HepG2 (cell line): Measurements from ENCODE around the gene ZNF189. TPM values are rescaled to one million over a fixed set of nuclear protein-coding genes. Genes with fewer than 3 reads are reported as not detected.
A peak's percentile ranks its signal among the peaks of the same experiment; 100 is the strongest.

Source experiments
- AGO1 ChIP-seq: fragments of 200-400 bp; formaldehyde crosslinking; IDR thresholded peaks from 2 replicates; pipeline ENCODE4 v1.6.1; 2017; ENCODE audit warnings: mild to moderate bottlenecking, low read depth, low read length, moderate library complexity; ENCODE audit not compliant: poor library complexity, severe bottlenecking
- EHMT2 ChIP-seq: fragments of 200-600 bp; sonication (generic); IDR thresholded peaks from 2 replicates; pipeline ENCODE4 v1.7.0; 2017; ENCODE audit warnings: antibody characterized with exemption, low read depth, low read length, borderline replicate concordance
- GFI1 ChIP-seq: sonication (generic); formaldehyde crosslinking; IDR thresholded peaks from 2 replicates; pipeline ENCODE4 v1.5.0; 2020; ENCODE audit warnings: missing genetic modification reagents, mild to moderate bottlenecking, borderline replicate concordance
- HHEX ChIP-seq: IDR thresholded peaks from 2 replicates; pipeline ENCODE4 v1.6.1; 2016; ENCODE audit warnings: control low read depth
- MED13 ChIP-seq: sonication (generic); formaldehyde crosslinking; IDR thresholded peaks from 2 replicates; pipeline ENCODE4 v1.5.0; 2020; ENCODE audit warnings: missing genetic modification reagents
- MIXL1 ChIP-seq: IDR thresholded peaks from 2 replicates; pipeline ENCODE4 v1.6.1; 2016
- RAD21 ChIP-seq: fragments of 450-650 bp; formaldehyde crosslinking; IDR thresholded peaks from 2 replicates; pipeline ENCODE4 v1.5.0; 2020; ENCODE audit warnings: mild to moderate bottlenecking
- RFX5 ChIP-seq: IDR thresholded peaks from 2 replicates; pipeline ENCODE4 v1.6.1; 2011; ENCODE audit warnings: low read depth, low read length, improper control_type of control experiment
- SOX6 ChIP-seq, 2 experiments: fragments of 450-650 bp in 1 of 2; sonication (generic) in 1 of 2; formaldehyde crosslinking in 1 of 2; IDR thresholded peaks; 2 replicates each; pipeline versions ENCODE4 v1.4.0 to v1.6.1; 2017 to 2020; ENCODE audit warnings: antibody characterized with exemption in 1 of 2, mild to moderate bottlenecking in 1 of 2, missing genetic modification reagents in 1 of 2
- ZMYM3 ChIP-seq: sonication (generic); formaldehyde crosslinking; IDR thresholded peaks from 2 replicates; pipeline ENCODE4 v1.5.1; 2020; ENCODE audit warnings: mild to moderate bottlenecking, missing genetic modification reagents
- ZNF225 ChIP-seq: sonication (generic); formaldehyde crosslinking; IDR thresholded peaks from 2 replicates; pipeline ENCODE4 v1.4.0; 2020; ENCODE audit warnings: mild to moderate bottlenecking, missing genetic modification reagents
- ZNF280D ChIP-seq: sonication (generic); formaldehyde crosslinking; IDR thresholded peaks from 2 replicates; pipeline ENCODE4 v1.5.1; 2020; ENCODE audit warnings: mild to moderate bottlenecking, missing genetic modification reagents
- ZNF282 ChIP-seq: fragments of 450-650 bp; IDR thresholded peaks from 2 replicates; pipeline ENCODE4 v1.6.1; 2018; ENCODE audit not compliant: partially characterized antibody
- ZNF367 ChIP-seq: sonication (generic); formaldehyde crosslinking; IDR thresholded peaks from 2 replicates; pipeline ENCODE4 v1.4.0; 2020; ENCODE audit warnings: missing genetic modification reagents, borderline replicate concordance
- ZNF44 ChIP-seq: sonication (generic); formaldehyde crosslinking; IDR thresholded peaks from 2 replicates; pipeline ENCODE4 v1.5.1; 2020; ENCODE audit warnings: mild to moderate bottlenecking, missing genetic modification reagents
- ZNF451 ChIP-seq: sonication (generic); formaldehyde crosslinking; IDR thresholded peaks from 2 replicates; pipeline ENCODE4 v1.5.0; 2020; ENCODE audit warnings: mild to moderate bottlenecking, missing genetic modification reagents
- ZNF674 ChIP-seq: sonication (generic); formaldehyde crosslinking; IDR thresholded peaks from 2 replicates; pipeline ENCODE4 v1.5.0; 2020; ENCODE audit warnings: low read depth, mild to moderate bottlenecking, missing genetic modification reagents
- polyA plus RNA-seq, 8 experiments: library from polyadenylated mRNA; depleted of rRNA in 3 of 8; stranded (reverse) in 7 of 8; unstranded in 1 of 8; fragments of >200 nt; fragmentation: Illumina TruSeq in 4 of 8; extraction: Trizol in 4 of 8; gene quantifications; 2 replicates each; pipeline versions ENCODE4 v1.2.1 to v1.2.3, GENCODE V29; 2011 to 2016; ENCODE audit warnings: low read depth in 4 of 8, missing spikeins in 1 of 8, mixed read lengths in 1 of 8; ENCODE audit not compliant: insufficient read depth in 1 of 8
- total RNA-seq, 5 experiments: library from RNA; depleted of rRNA; stranded (reverse); fragments of >200 nt; fragmentation: Illumina TruSeq; extraction: Trizol; gene quantifications; 2 replicates each; pipeline ENCODE4 v1.2.3, GENCODE V29; 2016; ENCODE audit warnings: low read depth in 1 of 5
- TF ChIP-seq, protein P1 (sequence below): sonication (generic); formaldehyde crosslinking; conservative IDR thresholded peaks from 2 replicates; pipeline ENCODE4 v1.4.0; 2020; ENCODE audit warnings: missing genetic modification reagents
- TF ChIP-seq, protein P2 (sequence below): sonication (generic); formaldehyde crosslinking; IDR thresholded peaks from 2 replicates; pipeline ENCODE4 v1.8.1; 2022; ENCODE audit warnings: mild to moderate bottlenecking, missing genetic modification reagents
- TF ChIP-seq, protein P3 (sequence below): IDR thresholded peaks from 2 replicates; pipeline ENCODE4 v1.6.1; 2012; ENCODE audit warnings: low read depth, low read length, improper control_type of control experiment
- TF ChIP-seq, protein P4 (sequence below): sonication (generic); formaldehyde crosslinking; IDR thresholded peaks from 2 replicates; pipeline ENCODE4 v1.8.1; 2022; ENCODE audit warnings: low read depth, mild to moderate bottlenecking, missing genetic modification reagents

ZNF189 gene
- total and polyA plus RNA-seq, 2 of the 13 experiments (the other 11 are each of a cell fraction or from before 2014, with no cell fraction given): 8.4 to 50.0 TPM

- TF ChIP-seq, protein P1, sequence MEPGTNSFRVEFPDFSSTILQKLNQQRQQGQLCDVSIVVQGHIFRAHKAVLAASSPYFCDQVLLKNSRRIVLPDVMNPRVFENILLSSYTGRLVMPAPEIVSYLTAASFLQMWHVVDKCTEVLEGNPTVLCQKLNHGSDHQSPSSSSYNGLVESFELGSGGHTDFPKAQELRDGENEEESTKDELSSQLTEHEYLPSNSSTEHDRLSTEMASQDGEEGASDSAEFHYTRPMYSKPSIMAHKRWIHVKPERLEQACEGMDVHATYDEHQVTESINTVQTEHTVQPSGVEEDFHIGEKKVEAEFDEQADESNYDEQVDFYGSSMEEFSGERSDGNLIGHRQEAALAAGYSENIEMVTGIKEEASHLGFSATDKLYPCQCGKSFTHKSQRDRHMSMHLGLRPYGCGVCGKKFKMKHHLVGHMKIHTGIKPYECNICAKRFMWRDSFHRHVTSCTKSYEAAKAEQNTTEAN: peak; percentile 57; the same call in 1 of the 2 replicates
- TF ChIP-seq ZNF225 (no peak), MED13 (0 out of 2 replicates have a peak, but pooled peaks have one; percentile 66), ZNF367 (CRISPR knock-in tag) (no peak), ZNF282 (no peak), GFI1 (CRISPR knock-in tag) (no peak), AGO1 (no peak), MIXL1 (CRISPR knock-in tag) (peak; percentile 81; the same call in 1 of the 2 replicates), ZMYM3 (CRISPR knock-in tag) (no peak), EHMT2 (peak; percentile 73; the same call in 1 of the 2 replicates), HHEX (no peak), ZNF280D (CRISPR knock-in tag) (no peak), RAD21 (CRISPR knock-in tag) (no peak), ZNF451 (CRISPR knock-in tag) (no peak), SOX6 (IDR thresholded peaks at IDR 0.05) (no peak), SOX6 (CRISPR knock-in tag; IDR thresholded peaks at IDR 0.05) (peak; percentile 77), ZNF674 (CRISPR knock-in tag) (no peak), ZNF44 (CRISPR knock-in tag) (peak; percentile 69; the same call in 1 of the 2 replicates), RFX5 (no peak)
- TF ChIP-seq, protein P2, sequence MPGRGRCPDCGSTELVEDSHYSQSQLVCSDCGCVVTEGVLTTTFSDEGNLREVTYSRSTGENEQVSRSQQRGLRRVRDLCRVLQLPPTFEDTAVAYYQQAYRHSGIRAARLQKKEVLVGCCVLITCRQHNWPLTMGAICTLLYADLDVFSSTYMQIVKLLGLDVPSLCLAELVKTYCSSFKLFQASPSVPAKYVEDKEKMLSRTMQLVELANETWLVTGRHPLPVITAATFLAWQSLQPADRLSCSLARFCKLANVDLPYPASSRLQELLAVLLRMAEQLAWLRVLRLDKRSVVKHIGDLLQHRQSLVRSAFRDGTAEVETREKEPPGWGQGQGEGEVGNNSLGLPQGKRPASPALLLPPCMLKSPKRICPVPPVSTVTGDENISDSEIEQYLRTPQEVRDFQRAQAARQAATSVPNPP (CRISPR knock-in tag): no peak
- TF ChIP-seq, protein P3, sequence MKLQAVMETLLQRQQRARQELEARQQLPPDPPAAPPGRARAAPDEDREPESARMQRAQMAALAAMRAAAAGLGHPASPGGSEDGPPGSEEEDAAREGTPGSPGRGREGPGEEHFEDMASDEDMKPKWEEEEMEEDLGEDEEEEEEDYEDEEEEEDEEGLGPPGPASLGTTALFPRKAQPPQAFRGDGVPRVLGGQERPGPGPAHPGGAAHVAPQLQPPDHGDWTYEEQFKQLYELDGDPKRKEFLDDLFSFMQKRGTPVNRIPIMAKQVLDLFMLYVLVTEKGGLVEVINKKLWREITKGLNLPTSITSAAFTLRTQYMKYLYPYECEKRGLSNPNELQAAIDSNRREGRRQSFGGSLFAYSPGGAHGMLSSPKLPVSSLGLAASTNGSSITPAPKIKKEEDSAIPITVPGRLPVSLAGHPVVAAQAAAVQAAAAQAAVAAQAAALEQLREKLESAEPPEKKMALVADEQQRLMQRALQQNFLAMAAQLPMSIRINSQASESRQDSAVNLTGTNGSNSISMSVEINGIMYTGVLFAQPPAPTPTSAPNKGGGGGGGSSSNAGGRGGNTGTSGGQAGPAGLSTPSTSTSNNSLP: no peak
- TF ChIP-seq, protein P4, sequence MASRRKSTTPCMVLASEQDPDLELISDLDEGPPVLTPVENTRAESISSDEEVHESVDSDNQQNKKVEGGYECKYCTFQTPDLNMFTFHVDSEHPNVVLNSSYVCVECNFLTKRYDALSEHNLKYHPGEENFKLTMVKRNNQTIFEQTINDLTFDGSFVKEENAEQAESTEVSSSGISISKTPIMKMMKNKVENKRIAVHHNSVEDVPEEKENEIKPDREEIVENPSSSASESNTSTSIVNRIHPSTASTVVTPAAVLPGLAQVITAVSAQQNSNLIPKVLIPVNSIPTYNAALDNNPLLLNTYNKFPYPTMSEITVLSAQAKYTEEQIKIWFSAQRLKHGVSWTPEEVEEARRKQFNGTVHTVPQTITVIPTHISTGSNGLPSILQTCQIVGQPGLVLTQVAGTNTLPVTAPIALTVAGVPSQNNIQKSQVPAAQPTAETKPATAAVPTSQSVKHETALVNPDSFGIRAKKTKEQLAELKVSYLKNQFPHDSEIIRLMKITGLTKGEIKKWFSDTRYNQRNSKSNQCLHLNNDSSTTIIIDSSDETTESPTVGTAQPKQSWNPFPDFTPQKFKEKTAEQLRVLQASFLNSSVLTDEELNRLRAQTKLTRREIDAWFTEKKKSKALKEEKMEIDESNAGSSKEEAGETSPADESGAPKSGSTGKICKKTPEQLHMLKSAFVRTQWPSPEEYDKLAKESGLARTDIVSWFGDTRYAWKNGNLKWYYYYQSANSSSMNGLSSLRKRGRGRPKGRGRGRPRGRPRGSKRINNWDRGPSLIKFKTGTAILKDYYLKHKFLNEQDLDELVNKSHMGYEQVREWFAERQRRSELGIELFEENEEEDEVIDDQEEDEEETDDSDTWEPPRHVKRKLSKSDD (CRISPR knock-in tag): no peak
Observed at GRCh38 chr9:101440714-101441230, 42.1 kb downstream of the ZNF189 start (continued).
